Measurements from ENCODE around the gene SPDYE1.
A peak's percentile ranks its signal among the peaks of the same experiment; 100 is the strongest.
"Not testable (repeated sequence)": the region's sequence is repeated elsewhere in the genome, so short reads cannot be mapped to it uniquely, and the experiment has no call there.

Gene SPDYE1

GRCh38 chr7:43997532-43997931 is at the start of gene SPDYE1:
Gene SPDYE1 (plus strand): TSS chr7:43997897. CDS start chr7:43999950, 2,053 bp downstream.
- DNase-seq = not testable (repeated sequence)

- DNase-seq = no peak
Observed at GRCh38 chr7:43952028-43952427, 45.7 kb upstream of the SPDYE1 start.

- no peak for DNase-seq
Observed at GRCh38 chr7:43953071-43953470, 44.6 kb upstream of the SPDYE1 start.

- DNase-seq = peak; percentile 6
Observed at GRCh38 chr7:43954524-43955228, 43.0 kb upstream of the SPDYE1 start.

DNA sequence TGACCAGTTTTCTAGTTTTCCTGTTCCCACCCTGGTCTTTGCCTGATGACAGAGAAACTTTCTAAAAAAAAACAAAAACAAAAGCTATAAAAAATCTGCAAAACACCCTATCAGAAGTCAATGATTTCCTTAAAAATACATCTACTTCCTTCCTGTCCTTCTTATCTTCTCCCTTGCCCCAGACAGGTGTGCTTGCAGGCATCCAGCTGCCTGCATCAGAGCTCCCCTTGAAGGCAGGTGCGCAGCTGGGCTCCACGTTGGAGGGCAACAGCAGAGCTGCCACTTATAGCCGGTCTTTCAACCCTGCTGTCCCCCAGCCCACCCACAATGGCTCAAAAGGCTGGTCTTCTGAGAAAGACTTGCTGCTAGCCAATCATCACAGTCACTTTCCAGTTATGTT is 41.7 kb upstream of the SPDYE1 start:
- DNase-seq = no peak

GRCh38 chr7:43960933-43961332 is 36.8 kb upstream of the SPDYE1 start:
- DNase-seq = no peak

DNA sequence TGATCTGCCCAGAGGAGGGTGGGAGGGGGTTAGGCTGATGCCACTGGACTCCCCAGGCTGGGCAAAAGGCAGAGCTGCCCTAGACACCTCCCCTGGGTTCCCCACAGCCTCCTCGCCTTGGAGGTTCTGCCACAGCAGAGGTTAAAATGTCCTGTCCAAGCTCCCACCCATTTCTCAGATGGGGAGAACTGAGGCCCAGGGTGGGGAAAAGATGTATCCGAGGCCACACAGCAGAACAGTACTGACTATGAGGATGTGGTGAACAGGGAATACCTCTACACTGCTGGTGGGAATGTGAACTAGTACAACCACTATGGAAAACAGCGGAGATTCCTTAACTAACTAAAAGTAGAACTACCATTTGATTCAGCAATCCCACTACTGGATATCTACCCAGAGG is 31.3 kb upstream of the SPDYE1 start:
- not testable (repeated sequence) for DNase-seq

- DNase-seq = not testable (repeated sequence)
Observed at GRCh38 chr7:43968172-43969040, 29.3 kb upstream of the SPDYE1 start.

GRCh38 chr7:43969586-43969985 is 28.1 kb upstream of the SPDYE1 start:
- not testable (repeated sequence) for DNase-seq

- DNase-seq = not testable (repeated sequence)
Observed at GRCh38 chr7:43970698-43971097, 27.0 kb upstream of the SPDYE1 start.

DNA sequence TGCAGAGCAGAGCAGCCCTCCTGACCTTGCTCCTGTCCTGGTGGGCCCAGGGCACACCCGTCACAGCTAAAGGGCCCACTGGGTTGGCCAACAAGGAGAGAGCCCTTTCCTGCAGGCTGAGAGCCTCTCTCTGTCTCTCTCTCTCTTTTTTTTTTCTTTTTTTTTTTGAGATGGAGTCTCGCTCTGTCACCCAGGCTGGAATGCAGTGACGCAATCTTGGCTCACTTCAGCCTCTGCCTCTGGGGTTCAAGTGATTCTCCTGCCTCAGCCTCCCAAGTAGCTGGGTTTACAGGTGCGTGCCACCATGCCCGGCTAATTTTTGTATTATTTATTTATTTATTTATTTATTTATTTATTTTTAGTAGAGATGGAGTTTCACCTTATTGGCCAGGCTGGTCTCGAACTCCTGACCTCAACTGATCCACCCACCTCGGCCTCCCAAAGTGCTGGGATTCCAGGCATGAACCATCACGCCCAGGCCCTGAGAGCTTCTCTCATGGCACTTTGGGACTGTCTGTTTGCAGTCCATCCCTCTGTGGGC is 23.6 kb upstream of the SPDYE1 start:
- DNase-seq = not testable (repeated sequence)

GRCh38 chr7:43974725-43975482 is 22.8 kb upstream of the SPDYE1 start:
- not testable (repeated sequence) for DNase-seq

DNA sequence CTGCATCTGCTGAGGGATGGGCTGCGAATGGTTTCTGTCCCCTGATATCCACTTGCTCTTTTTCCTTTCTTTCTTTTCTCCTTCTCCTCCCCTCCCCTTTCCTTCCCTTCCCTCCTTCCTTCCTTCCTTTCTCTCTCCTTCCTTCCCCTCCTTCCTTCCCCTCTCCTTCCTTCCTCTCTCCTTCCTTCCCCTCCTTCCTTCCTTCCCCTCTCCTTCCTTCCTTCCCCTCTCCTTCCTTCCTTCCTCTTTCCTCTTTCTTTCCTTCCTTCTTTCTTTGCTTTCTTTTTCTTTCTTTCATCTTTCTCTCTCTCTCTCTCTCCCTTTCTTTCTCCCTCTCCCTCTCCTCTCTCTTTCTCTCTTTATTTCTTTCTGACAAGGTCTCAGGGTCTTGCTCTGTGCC is 20.2 kb upstream of the SPDYE1 start:
- DNase-seq = no peak

GRCh38 chr7:43978102-43978501 is 19.6 kb upstream of the SPDYE1 start:
- DNase-seq = not testable (repeated sequence)

GRCh38 chr7:43982848-43983247 is 14.8 kb upstream of the SPDYE1 start:
- DNase-seq = not testable (repeated sequence)

DNA sequence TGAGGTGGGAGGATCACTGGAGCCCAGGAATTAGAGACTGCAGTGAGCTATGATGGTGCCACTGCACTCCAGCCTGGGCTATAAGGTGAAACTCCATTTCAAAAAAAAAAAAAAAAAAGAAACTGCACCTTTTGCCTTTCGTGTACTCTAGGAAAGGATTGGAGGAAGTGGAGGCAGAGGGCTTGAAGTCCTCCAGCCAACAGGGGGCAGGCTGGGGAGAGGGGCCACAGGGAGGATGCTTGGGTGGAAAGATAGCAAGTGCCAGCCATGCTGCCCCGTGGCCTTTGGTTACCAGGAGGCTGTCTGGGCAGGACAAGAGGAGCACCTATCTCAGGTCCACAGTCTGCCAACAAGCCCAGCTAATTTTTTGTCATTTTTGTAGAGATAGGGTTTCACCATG is 14.0 kb upstream of the SPDYE1 start:
- not testable (repeated sequence) for DNase-seq

DNA sequence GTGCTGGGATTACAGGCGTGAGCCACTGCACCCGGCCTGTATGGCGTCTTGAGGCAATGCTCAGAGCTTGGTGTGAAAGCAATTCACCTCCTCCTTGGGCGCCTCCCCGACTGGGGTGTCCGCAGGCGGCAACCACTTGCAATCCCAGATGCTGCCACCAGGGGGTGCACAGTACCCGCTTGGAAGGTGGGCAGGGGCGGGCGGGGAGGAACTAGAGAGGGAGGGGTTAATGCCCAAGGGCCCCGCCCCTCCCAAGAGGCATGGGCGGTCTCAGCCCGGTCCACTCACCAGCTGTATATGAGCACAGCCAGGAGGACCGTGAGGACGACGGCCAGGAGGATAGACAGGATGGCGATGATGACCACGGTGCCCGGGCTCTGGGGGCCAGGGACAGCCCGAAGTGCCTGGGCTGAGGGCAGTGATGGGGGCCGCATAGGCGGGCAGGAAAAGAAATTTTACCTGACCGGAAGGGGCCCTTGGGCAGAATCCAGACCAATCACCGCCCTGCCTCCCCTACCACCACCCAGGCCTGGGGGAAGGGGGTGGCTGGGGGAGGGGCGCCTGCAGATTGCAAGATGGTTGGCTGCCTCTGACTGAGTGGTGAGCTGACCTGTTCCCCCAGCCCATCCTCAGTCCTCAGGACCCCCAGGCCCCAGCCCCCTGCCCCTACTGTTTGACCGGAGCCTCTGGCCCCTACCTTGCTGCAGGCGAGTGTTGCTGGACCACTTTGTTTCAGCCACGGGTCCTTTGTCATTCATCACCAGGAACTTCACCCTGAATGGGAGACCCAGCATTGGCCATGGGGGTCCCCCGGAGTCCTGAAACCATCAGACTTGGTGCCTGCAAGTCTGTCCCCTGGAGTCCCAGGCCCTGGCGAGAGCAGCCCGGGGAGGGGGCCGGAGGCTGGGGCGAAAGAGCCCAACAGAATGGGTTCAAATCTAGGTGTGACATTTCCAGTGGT is 11.5 kb upstream of the SPDYE1 start:
- peak; percentile 87 for DNase-seq

- DNase-seq = not testable (repeated sequence)
Observed at GRCh38 chr7:43987476-43987875, 10.2 kb upstream of the SPDYE1 start.

DNA sequence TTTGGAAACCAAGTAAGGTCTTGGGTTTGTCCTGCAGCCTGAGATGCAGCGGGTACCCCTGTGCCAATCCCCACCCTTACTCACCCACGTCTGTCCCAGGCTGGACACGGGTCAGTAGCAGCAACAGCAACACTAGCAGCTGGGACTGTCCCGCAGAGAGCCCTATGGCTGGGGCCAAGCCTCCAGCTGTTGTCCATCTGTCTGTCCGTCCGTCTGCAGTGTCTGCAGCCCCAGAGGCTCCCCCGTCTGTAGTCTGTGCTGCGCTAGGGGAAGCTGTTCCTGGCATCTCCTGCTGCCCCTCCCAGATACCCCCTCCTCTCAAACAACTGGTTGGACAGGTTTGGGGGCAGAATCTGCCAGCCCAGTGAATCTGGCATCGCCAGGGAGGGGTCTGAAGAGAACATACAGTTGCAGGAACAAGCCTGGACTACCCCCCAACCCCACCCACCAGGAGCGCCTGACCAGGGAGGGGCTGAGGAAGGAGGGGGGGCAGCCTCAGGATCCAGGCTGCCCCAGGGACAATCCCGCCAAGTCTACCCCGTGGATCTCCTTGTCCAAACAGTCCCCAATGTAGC is 7.6 kb upstream of the SPDYE1 start:
- not testable (repeated sequence) for DNase-seq

GRCh38 chr7:43990829-43991228 is 6.9 kb upstream of the SPDYE1 start:
- not testable (repeated sequence) for DNase-seq

DNA sequence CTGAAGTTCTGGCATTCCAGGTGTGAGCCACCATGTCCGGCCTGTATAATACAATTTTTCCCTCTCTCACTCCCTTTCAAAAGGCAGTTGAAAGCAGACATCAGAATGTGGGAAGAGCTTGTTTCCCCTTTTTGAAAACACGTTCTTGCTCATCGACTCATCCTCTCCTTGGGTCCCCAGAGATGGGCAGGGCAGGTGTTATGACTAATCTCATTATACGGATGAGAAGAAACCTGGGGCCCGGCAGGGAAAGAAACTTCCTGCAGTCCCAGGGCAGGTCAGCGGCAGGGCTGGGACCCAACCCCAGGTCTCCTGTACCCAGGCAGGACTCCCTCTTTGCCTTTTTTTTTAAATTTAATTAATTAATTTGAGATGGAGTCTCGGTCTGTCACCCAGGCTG is 4.8 kb upstream of the SPDYE1 start:
- DNase-seq = not testable (repeated sequence)

Data from CD4-positive, alpha-beta T cell treated with Interleukin-21 for 1 hour (primary cell).